CD4-positive, alpha-beta T cell (primary cell): ENCODE measurements around the gene SERBP1. TPM values are rescaled to one million over a fixed set of nuclear protein-coding genes. Genes with fewer than 3 reads are reported as not detected.
"Not testable (repeated sequence)": the region's sequence is repeated elsewhere in the genome, so short reads cannot be mapped to it uniquely, and the experiment has no call there.

Experiments
- ATAC-seq: fragments of 200-7000 bp; cut with Tn5 transposase; one replicate; pipeline ENCODE4 v1.10.0; 2022; ENCODE audit warnings: mild to moderate bottlenecking; ENCODE audit not compliant: poor library complexity
- CTCF ChIA-PET: fragments of 350-600 bp; sonication (Branson Sonifier 250); formaldehyde crosslinking; loops from one replicate; lab custom pipeline; 2021; ENCODE audit warnings: antibody characterized with exemption, inconsistent platforms; lab: Charles Lee
- POLR2A ChIA-PET: fragments of 350-600 bp; sonication (Branson Sonifier 250); formaldehyde crosslinking; loops from one replicate; lab custom pipeline; 2021; ENCODE audit warnings: antibody characterized with exemption, inconsistent platforms; lab: Charles Lee
- DNase-seq, 14 experiments: peaks; one replicate each; pipeline ENCODE4 v3.0.0-alpha.2; 2013 to 2020; ENCODE audit warnings: mixed read lengths in 2 of 14
- H3K27ac ChIP-seq, 2 donors: one replicate each; pipeline versions ENCODE4 v1.5.1 to v1.7.0; 2013; ENCODE audit warnings: low read length in 2 of 2, low read depth in 1 of 2, mild to moderate bottlenecking in 1 of 2
- H3K27me3 ChIP-seq, 2 experiments: 1 replicate in 1 of 2; 2 replicates in 1 of 2; pipeline versions ENCODE4 v1.6.1 to v1.7.0; 2013; ENCODE audit warnings: low read length in 2 of 2, control low read depth in 1 of 2, mild to moderate bottlenecking in 1 of 2, moderate library complexity in 1 of 2; ENCODE audit not compliant: insufficient read depth in 2 of 2, control insufficient read depth in 1 of 2
- H3K36me3 ChIP-seq: one replicate; pipeline ENCODE4 v1.6.1; 2013; ENCODE audit warnings: low read length, control low read depth; ENCODE audit not compliant: insufficient read depth
- H3K4me1 ChIP-seq: one replicate; pipeline ENCODE4 v1.6.1; 2013; ENCODE audit warnings: low read length, control low read depth; ENCODE audit not compliant: insufficient read depth
- H3K4me3 ChIP-seq: one replicate; pipeline ENCODE4 v1.5.1; 2013; ENCODE audit warnings: mild to moderate bottlenecking, low read length, moderate library complexity
- H3K9me3 ChIP-seq, 2 experiments: 1 replicate in 1 of 2; 2 replicates in 1 of 2; pipeline versions ENCODE4 v1.6.1 to v1.7.0; 2013; ENCODE audit warnings: low read length in 2 of 2, mild to moderate bottlenecking in 2 of 2, control low read depth in 1 of 2, moderate library complexity in 1 of 2; ENCODE audit not compliant: control insufficient read depth in 1 of 2, insufficient read depth in 1 of 2
- H3K27ac Mint-ChIP-seq: one replicate; pipeline ENCODE4 v1.8.0; 2020; ENCODE audit warnings: mixed read lengths
- H3K27me3 Mint-ChIP-seq: one replicate; pipeline ENCODE4 v1.8.0; 2021; ENCODE audit warnings: mixed read lengths
- H3K36me3 Mint-ChIP-seq: one replicate; pipeline ENCODE4 v1.8.0; 2021; ENCODE audit warnings: low read depth, mixed read lengths
- H3K4me1 Mint-ChIP-seq: one replicate; pipeline ENCODE4 v1.8.0; 2021; ENCODE audit warnings: low read depth, mixed read lengths
- H3K4me3 Mint-ChIP-seq: one replicate; pipeline ENCODE4 v1.8.0; 2020; ENCODE audit warnings: mild to moderate bottlenecking, mixed read lengths
- H3K9me3 Mint-ChIP-seq: one replicate; pipeline ENCODE4 v1.8.0; 2020; ENCODE audit warnings: mixed read lengths
- CTCF ChIP-seq: fragments of 200-600 bp; IDR thresholded peaks from one replicate; pipeline ENCODE4 v1.8.0; 2022; ENCODE audit warnings: antibody characterized with exemption, mild to moderate bottlenecking
- intact Hi-C, 2 experiments: fragments of 100-400 bp; cut with DNase I in 1 of 2; cut with micrococcal nuclease in 1 of 2; formaldehyde crosslinking; loops; one replicate each; pipeline versions ENCODE4 v1.15.1 to v1.9.0; 2023 to 2025; cut with DNase I, micrococcal nuclease
- total RNA-seq, 174 experiments: library from RNA in 2 of 174; stranded (reverse) in 2 of 174; gene quantifications; one replicate each; pipeline ENCODE4 v1.2.3 and lab custom pipeline; 2021 to 2026

SERBP1 gene
- total RNA-seq, 2 experiments from 2014 or later: 128 to 135 TPM

- Mint-ChIP-seq H3K36me3 (no peaks in the 10 kb centered on the region), H3K4me1 (no peaks in the 10 kb centered on the region), H3K27me3 (no peaks in the 10 kb centered on the region), H3K4me3 (no peak overlapping the region), H3K27ac (no peak overlapping the region), H3K9me3 (no peaks in the 10 kb centered on the region)
- no peaks in the 10 kb centered on the region for H3K9me3 ChIP-seq
- no peaks in the 10 kb centered on the region for H3K27me3 ChIP-seq
- ATAC-seq (no peak), DNase-seq (no peak)
- no peaks in the 10 kb centered on the region for H3K4me1 ChIP-seq
- no peak overlapping the region for H3K4me3 ChIP-seq
- POLR2A ChIA-PET: no interaction called here
- CTCF ChIA-PET: interaction anchor here (0.6 kb wide), 1 partner anchor 382 kb away, joined by 3 read pairs; no protein-coding TSS in a partner anchor
- intact Hi-C loops: no loop called here
- H3K27ac ChIP-seq: no peak overlapping the region
- H3K36me3 ChIP-seq: no peaks in the 10 kb centered on the region
- TF ChIP-seq CTCF: no peak
Measured at GRCh38 chr1:67451815-67452214, 21.6 kb upstream of the SERBP1 start.

- no peaks in the 10 kb centered on the region for H3K36me3 ChIP-seq
- no peaks in the 10 kb centered on the region for H3K4me1 ChIP-seq
- ChIA-PET POLR2A (no interaction called here), CTCF (interaction anchor here (0.6 kb wide), 1 partner anchor 382 kb away, joined by 3 read pairs; no protein-coding TSS in a partner anchor)
- Mint-ChIP-seq H3K4me1 (no peaks in the 10 kb centered on the region), H3K27me3 (no peaks in the 10 kb centered on the region), H3K9me3 (no peaks in the 10 kb centered on the region), H3K4me3 (no peak overlapping the region), H3K36me3 (no peaks in the 10 kb centered on the region), H3K27ac (no peak overlapping the region)
- H3K9me3 ChIP-seq: no peaks in the 10 kb centered on the region
- ATAC-seq (no peak), DNase-seq (no peak)
- intact Hi-C loops: no loop called here
- H3K27ac ChIP-seq: no peak overlapping the region
- no peak overlapping the region for H3K4me3 ChIP-seq
- TF ChIP-seq CTCF: no peak
- H3K27me3 ChIP-seq: no peaks in the 10 kb centered on the region
Measured at GRCh38 chr1:67451356-67451755, 21.2 kb upstream of the SERBP1 start.

- H3K27me3 Mint-ChIP-seq: no peaks in the 10 kb centered on the region
- no peaks in the 10 kb centered on the region for H3K4me1 ChIP-seq
- no peak overlapping the region for H3K4me3 Mint-ChIP-seq
- no peaks in the 10 kb centered on the region for H3K9me3 ChIP-seq
- no peak overlapping the region for H3K27ac ChIP-seq
- ChIA-PET POLR2A (no interaction called here), CTCF (no interaction called here)
- no peaks in the 10 kb centered on the region for H3K36me3 Mint-ChIP-seq
- no peaks in the 10 kb centered on the region for H3K9me3 Mint-ChIP-seq
- no peaks in the 10 kb centered on the region for H3K4me1 Mint-ChIP-seq
- ATAC-seq (no peak), DNase-seq (no peak)
- intact Hi-C loops: no loop called here
- no peak overlapping the region for H3K4me3 ChIP-seq
- no peak for TF ChIP-seq CTCF
- no peaks in the 10 kb centered on the region for H3K36me3 ChIP-seq
- no peak overlapping the region for H3K27ac Mint-ChIP-seq
- no peaks in the 10 kb centered on the region for H3K27me3 ChIP-seq
Measured at GRCh38 chr1:67446893-67447292, 16.7 kb upstream of the SERBP1 start.

- H3K27ac Mint-ChIP-seq, H3K27me3 Mint-ChIP-seq, CTCF ChIA-PET, H3K4me1 ChIP-seq, H3K9me3 ChIP-seq, H3K4me1 Mint-ChIP-seq, H3K4me3 ChIP-seq, POLR2A ChIA-PET, H3K36me3 Mint-ChIP-seq, H3K9me3 Mint-ChIP-seq, H3K27me3 ChIP-seq, DNase-seq, intact Hi-C loops, H3K27ac ChIP-seq, ATAC-seq, H3K36me3 ChIP-seq, H3K4me3 Mint-ChIP-seq: not testable (repeated sequence)
Measured at GRCh38 chr1:67446014-67446413, 15.8 kb upstream of the SERBP1 start.
